ENCODE measurements around the gene TNFSF18.

The TNFSF18 gene

GRCh38 chr1:173038875-173039554, 11.7 kb downstream of the TNFSF18 start:
- no peak for DNase-seq

DNA sequence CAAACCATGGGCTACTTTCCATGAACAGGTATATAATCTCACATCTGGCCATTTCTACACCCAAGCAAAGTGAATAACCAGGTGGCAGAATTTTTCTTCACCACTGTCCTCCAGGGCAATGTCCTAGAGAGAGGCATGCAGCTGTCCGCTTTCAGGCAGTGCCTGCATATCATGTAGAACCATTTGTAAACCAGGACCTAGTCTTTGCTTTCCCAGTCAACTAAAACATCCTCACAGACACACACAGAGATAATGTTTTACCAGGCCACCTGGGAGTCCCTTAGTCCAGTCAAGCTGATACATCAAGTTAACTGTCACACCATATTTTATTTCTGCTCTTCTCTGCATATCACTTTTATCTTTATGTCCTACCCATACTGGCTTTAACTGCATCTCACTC, 26.2 kb downstream of the TNFSF18 start:
- DNase-seq: no peak

DNA sequence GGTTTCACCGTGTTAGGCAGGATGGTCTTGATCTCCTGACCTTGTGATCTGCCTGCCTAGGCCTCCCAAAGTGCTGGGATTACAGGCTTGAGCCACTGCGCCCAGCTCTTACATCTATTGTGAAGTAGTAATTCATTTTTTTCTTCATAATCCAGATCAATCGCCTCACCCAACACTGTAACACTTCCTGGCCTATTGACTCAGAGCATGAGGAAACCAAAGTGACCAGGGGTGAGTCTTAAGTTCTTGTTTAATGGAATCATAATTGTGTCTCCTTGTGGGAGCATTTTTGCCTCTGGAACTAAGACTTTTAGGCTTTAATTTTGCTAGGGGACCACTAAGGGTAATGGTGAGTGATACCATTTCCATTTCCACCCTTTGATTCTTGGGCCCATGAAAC, 27.4 kb downstream of the TNFSF18 start:
- no peak for DNase-seq

GRCh38 chr1:173020138-173020750, 30.5 kb downstream of the TNFSF18 start:
- DNase-seq: no peak

- DNase-seq: no peak
Observed at GRCh38 chr1:173017792-173018191, 32.9 kb downstream of the TNFSF18 start.

DNA sequence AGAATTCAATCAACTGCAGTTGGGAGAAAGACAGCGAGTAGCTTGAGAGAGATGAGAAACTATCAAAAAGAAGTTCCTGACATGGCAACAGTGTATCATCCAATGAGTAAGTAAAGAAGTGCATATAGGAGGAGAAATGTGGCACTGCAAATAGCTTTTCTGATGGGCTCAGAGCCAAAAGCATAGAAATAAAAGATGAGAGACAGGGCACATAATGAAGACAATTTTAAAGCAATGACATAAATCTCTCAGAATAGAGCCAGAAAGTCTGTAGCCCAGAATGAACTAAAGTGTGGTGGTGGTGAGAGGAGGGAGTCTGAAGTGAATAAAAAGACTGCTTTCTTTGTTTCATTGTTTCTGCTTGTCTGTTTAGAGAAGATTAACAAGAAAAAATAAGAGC, 34.3 kb downstream of the TNFSF18 start:
- DNase-seq: no peak

- DNase-seq: no peak
Observed at GRCh38 chr1:173015629-173016028, 35.1 kb downstream of the TNFSF18 start.

- no peak for DNase-seq
Observed at GRCh38 chr1:173014160-173014559, 36.6 kb downstream of the TNFSF18 start.

DNA sequence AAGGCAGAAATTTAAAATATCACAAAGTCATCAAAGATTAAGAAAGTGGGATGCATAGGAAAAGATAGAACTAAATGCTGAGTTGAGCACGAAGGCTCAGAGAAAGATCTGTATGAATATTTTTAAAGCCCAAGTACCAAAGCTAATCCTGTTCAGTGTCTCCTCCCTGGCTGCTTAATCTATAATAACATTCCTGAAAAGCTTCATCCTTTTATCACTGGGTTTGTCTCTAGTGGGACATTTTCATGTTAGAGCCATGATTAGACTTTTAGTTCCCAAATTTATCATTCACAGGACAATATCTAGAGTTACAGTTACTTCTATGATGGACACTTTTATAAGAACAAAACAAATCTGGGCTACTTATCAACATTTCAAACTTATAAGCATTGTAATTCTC, 38.6 kb downstream of the TNFSF18 start:
- no peak for DNase-seq

DNA sequence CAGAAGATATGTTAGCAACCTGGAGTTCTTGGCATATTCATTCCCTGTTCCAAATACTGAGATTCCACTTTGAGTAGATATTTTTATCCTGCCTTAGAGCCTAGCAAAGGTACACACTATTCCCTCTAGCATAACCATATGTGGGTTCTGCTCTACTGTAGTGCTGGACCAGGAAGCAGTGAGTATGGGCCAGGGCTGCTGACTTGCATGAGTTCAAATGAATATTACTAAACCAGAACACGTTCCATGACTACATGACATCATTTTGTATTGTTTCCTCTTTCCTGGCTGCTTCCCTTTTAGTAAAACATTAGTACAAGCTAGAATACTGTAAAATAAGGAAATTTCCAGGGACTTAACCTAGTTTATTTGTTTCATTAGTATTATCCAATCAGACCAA, 41.1 kb downstream of the TNFSF18 start:
- DNase-seq: no peak

GRCh38 chr1:173005196-173005864, 45.4 kb downstream of the TNFSF18 start:
- DNase-seq: no peak

- no peak for DNase-seq
Observed at GRCh38 chr1:173002891-173003838, 47.6 kb downstream of the TNFSF18 start.

GRCh38 chr1:172999349-172999748, 51.4 kb downstream of the TNFSF18 start:
- no peak for DNase-seq

DNA sequence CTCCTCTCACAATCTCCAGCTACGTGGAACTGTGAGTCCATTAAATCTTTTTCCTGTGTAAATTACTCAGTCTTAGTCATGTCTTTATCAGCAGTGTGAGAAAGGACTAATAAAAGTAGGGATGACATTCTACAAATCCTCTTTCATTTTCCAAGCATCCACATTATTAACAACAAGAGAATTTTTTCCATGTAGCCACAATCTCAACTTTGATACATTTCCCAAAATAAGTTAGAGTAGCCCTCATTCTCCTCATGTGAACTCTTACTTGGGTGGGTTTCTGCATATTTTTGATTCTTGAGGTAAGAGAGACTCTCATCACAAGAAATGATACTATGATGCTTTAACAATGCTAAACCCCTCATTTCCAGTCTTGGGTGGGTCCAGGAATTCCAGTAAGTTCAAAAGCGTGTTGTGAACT, 52.8 kb downstream of the TNFSF18 start:
- no peak for DNase-seq

- no peak for DNase-seq
Observed at GRCh38 chr1:172993640-172994039, 57.1 kb downstream of the TNFSF18 start.

DNA sequence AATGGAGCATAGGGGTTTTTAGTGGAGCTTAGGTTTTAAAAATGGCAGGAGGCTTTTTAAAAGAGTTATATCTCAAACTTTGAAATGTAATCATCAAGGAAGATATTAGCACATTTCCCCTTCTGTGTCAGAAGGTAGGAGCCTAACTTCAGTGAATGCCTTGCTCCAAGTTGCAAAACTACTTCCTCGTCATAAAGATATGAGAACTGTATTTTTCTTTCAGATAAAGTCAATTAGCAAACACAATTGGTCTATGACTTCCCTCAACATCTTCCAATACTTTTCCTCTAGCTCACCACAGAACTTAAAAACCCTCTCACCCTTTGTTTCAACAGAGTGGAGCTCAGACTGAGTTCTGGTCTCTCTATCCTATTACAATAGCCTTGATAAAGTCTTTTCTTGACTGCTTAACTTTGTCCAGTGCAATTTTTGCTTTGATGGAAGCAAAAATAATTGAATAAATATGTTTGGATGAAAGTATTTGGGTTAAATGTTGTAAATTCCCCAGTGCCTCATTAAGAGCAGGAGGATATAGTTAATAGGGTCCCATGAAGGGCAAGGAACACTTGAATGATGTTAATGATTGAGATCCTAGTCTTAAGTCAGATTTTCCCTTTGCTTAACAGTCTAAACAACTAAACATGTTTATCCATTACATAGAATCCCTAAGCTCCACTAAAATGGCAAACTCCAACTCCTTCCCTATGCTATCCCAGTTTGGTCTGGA, 58.9 kb downstream of the TNFSF18 start:
- DNase-seq: no peak

DNA sequence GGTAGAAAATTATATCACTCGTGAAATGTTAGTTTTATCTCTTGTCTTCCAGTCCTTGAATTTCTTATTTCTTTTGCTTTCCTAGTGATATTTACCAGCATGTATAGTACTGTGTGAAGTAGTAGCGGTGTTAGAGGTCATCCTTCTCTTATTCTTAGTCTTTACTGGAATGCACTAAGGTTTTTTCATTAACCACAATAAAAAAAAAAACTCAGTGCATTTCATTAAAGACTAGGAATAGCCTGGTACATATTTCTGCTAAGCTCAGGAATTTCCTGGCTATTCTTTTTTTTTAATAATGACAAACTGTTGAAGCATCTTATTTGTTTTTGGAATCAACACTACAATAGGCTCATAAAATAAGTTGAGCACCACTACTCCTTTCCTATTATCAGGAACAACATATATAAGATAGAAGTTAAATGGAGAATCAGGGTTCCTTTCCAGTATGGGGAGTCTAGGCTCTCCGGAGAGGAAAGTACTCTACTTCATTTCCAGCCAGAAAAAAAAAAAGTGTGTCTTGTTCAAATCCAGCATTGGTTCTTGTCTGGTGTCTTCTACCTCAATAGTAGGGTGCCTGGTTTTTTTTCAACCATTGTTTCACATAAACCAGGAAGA, 60.0 kb downstream of the TNFSF18 start:
- DNase-seq: no peak
